A549 (cell line): Measurements from ENCODE around the gene LNX2. TPM values are rescaled to one million over a fixed set of nuclear protein-coding genes. Genes with fewer than 3 reads are reported as not detected.

Source experiments
- ATAC-seq, 2 experiments: fragments of 200-7000 bp in 1 of 2; fragments of >200 bp in 1 of 2; cut with Nextera tagmentation in 1 of 2; cut with Tn5 transposase in 1 of 2; 3 replicates each; pipeline versions ENCODE4 v1.8.0 to v1.9.1; 2018 to 2020; ENCODE audit warnings: mild to moderate bottlenecking in 1 of 2, moderate library complexity in 1 of 2
- CTCF ChIA-PET: fragments of 300-600 bp; sonication (Branson Sonifier 250); formaldehyde crosslinking; extraction: SDS; loops from one replicate; lab custom pipeline; 2021; ENCODE audit warnings: antibody characterized with exemption, inconsistent platforms; lab: Yijun Ruan, JAX
- POLR2A ChIA-PET: fragments of 350-600 bp; formaldehyde crosslinking; extraction: SDS; loops from one replicate; lab custom pipeline; 2021; ENCODE audit warnings: antibody characterized with exemption, inconsistent platforms; lab: Yijun Ruan, JAX
- DNase-seq, 2 experiments: peaks; one replicate each; pipeline versions ENCODE4 v3.0.0 to v3.0.0-alpha.2; 2011 to 2016; ENCODE audit warnings: low read depth in 1 of 2, low spot score in 1 of 2
- FAIRE-seq: peaks from 2 replicates; lab custom pipeline; 2011; peaks lifted over from hg19 to GRCh38; lab: Jason Lieb, UNC
- H3K27ac ChIP-seq, 2 experiments: fragments of >200 bp; sonication (Bioruptor Twin); formaldehyde crosslinking; 3 replicates each; pipeline ENCODE4 v1.5.1; 2016 to 2017
- H3K4me1 ChIP-seq: fragments of >200 bp; sonication (Bioruptor Twin); formaldehyde crosslinking; 3 replicates; pipeline ENCODE4 v1.6.1; 2016
- H3K4me2 ChIP-seq: fragments of >200 bp; sonication (Bioruptor Twin); formaldehyde crosslinking; 3 replicates; pipeline ENCODE4 v1.6.1; 2016
- H3K4me3 ChIP-seq: fragments of >200 bp; sonication (Bioruptor Twin); formaldehyde crosslinking; 3 replicates; pipeline ENCODE4 v1.5.1; 2016
- H3K9me3 ChIP-seq: fragments of >200 bp; sonication (Bioruptor Twin); formaldehyde crosslinking; 3 replicates; pipeline ENCODE4 v1.6.1; 2016
- CBX2 ChIP-seq: fragments of 200-600 bp; sonication (generic); IDR thresholded peaks from 2 replicates; pipeline ENCODE4 v1.6.1; 2016; ENCODE audit warnings: low read depth, mild to moderate bottlenecking, borderline replicate concordance
- CEBPB ChIP-seq, 2 experiments: fragments of >200 bp in 1 of 2; sonication (Bioruptor Twin) in 1 of 2; formaldehyde crosslinking in 1 of 2; IDR thresholded peaks; 2 replicates each; pipeline ENCODE4 v1.6.1; 2012 to 2016
- CHD2 ChIP-seq: fragments of 150-350 bp; IDR thresholded peaks from 2 replicates; pipeline ENCODE4 v1.6.1; 2014; ENCODE audit warnings: low read length; ENCODE audit not compliant: partially characterized antibody
- EHF ChIP-seq: fragments of 250-450 bp; sonication (Bioruptor Pico); IDR thresholded peaks from 2 replicates; pipeline ENCODE4 v1.5.0; 2020; ENCODE audit warnings: mild to moderate bottlenecking
- EHMT2 ChIP-seq: fragments of 200-600 bp; sonication (generic); IDR thresholded peaks from 2 replicates; pipeline ENCODE4 v1.6.1; 2016; ENCODE audit warnings: antibody characterized with exemption, low read depth, mild to moderate bottlenecking, moderate library complexity
- EP300 ChIP-seq, 2 experiments: fragments of >200 bp; sonication (Bioruptor Twin); formaldehyde crosslinking; IDR thresholded peaks; 2 replicates in 1 of 2; 3 replicates in 1 of 2; pipeline ENCODE4 v1.6.1; 2016 to 2017
- HDAC2 ChIP-seq: fragments of 200-600 bp; sonication (generic); IDR thresholded peaks from 2 replicates; pipeline ENCODE4 v1.6.1; 2016
- HOXA7 ChIP-seq: fragments of 250-450 bp; sonication (Bioruptor Pico); IDR thresholded peaks from 2 replicates; pipeline ENCODE4 v1.5.0; 2020; ENCODE audit warnings: mild to moderate bottlenecking, moderate library complexity
- JUN ChIP-seq, 2 experiments: fragments of >200 bp; sonication (Bioruptor Twin); formaldehyde crosslinking; IDR thresholded peaks; 2 replicates in 1 of 2; 3 replicates in 1 of 2; pipeline ENCODE4 v1.6.1; 2016 to 2017
- PHF8 ChIP-seq: fragments of 200-600 bp; sonication (generic); IDR thresholded peaks from 2 replicates; pipeline ENCODE4 v1.6.1; 2016; ENCODE audit warnings: low read depth, mild to moderate bottlenecking, antibody characterized with exemption, moderate library complexity, borderline replicate concordance
- SMC3 ChIP-seq: fragments of >200 bp; sonication (Bioruptor Twin); formaldehyde crosslinking; IDR thresholded peaks from 3 replicates; pipeline ENCODE4 v1.6.1; 2018; ENCODE audit warnings: inconsistent platforms
- ZNF302 ChIP-seq: fragments of 250-450 bp; sonication (Bioruptor Pico); IDR thresholded peaks from 2 replicates; pipeline ENCODE4 v1.9.0; 2021; ENCODE audit warnings: inconsistent platforms, mild to moderate bottlenecking, moderate library complexity
- WGBS: methylation state at CpG from one replicate; pipeline ENCODE4 v1.1.6; 2017; ENCODE audit errors: missing lambda C conversion rate; 5-methylcytosine and 5-hydroxymethylcytosine counted together
- polyA plus RNA-seq, 4 experiments: library from polyadenylated mRNA; depleted of rRNA in 3 of 4; stranded (reverse); fragments of >200 nt; fragmentation: RNase III in 1 of 4; extraction: RNeasy Plus Mini Kit Qiagen cat#74134 plus additional on column Dnase treatment in 1 of 4; gene quantifications; 2 replicates in 3 of 4; 3 replicates in 1 of 4; pipeline ENCODE4 v1.2.3, GENCODE V29; 2011 to 2017
- TF ChIP-seq, protein P1 (sequence below): fragments of 150-350 bp; IDR thresholded peaks from 2 replicates; pipeline ENCODE4 v1.6.1; 2014; ENCODE audit warnings: low read depth, mild to moderate bottlenecking, low read length
- TF ChIP-seq, protein P2 (sequence below): fragments of 450-650 bp; IDR thresholded peaks from 2 replicates; pipeline ENCODE4 v1.6.1; 2014; ENCODE audit warnings: antibody characterized with exemption
- TF ChIP-seq, protein P3 (sequence below): IDR thresholded peaks from 2 replicates; pipeline ENCODE4 v1.6.1; 2012
- TF ChIP-seq, protein P4 (sequence below): fragments of >200 bp; sonication (Bioruptor Twin); formaldehyde crosslinking; IDR thresholded peaks from 2 replicates; pipeline ENCODE4 v1.6.1; 2016

LNX2 gene
- polyA plus RNA-seq, 2 of the 4 experiments (the other 2 are of a cell fraction): 3.3 to 6.3 TPM

DNA sequence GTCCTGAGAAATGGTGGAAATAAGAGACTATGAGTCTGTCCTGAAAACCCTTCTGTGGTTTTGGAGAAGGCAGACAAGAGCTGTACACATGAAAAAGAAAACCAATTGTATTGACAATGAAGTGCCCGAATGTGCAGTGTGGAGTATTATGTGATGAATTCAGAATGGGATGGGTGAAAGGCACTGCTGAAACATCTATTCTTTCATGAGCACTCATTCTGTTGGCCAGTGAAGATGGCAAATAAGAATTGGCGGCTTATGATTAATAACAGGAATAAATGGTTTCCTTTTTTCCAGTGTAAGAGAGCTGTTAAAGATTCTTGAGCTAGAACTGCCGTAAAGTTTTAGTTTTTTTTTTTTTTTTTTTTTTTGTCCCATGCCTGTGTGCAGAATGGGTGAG, 7.1 kb upstream of the LNX2 start:
- Histone ChIP-seq H3K9me3 (no peaks in the 10 kb centered on the region), H3K4me2 (no peak overlapping the region), H3K4me1 (peaks cover 12% of the 10 kb centered on the region), H3K27ac (no peak overlapping the region), H3K4me3 (no peak overlapping the region)
- no peak for TF ChIP-seq ZNF302 (CRISPR knock-in tag)
- no peak for TF ChIP-seq JUN (IDR thresholded peaks at IDR 0.05)
- TF ChIP-seq CEBPB (IDR thresholded peaks at IDR 0.05): no peak
- TF ChIP-seq HOXA7 (CRISPR knock-in tag): no peak
- no peak for TF ChIP-seq EP300 (IDR thresholded peaks at IDR 0.05)
- no peak for TF ChIP-seq EHF (CRISPR knock-in tag)
- ATAC-seq (no peak), FAIRE-seq (no peak), DNase-seq (no peak)
- ChIA-PET POLR2A (no interaction called here), CTCF (interaction anchor here (0.6 kb wide), 1 partner anchor 191 kb away, joined by 4 read pairs; no protein-coding TSS in a partner anchor)
- WGBS: 89% methylated on average over 3 of the region's 3 CpGs

DNA sequence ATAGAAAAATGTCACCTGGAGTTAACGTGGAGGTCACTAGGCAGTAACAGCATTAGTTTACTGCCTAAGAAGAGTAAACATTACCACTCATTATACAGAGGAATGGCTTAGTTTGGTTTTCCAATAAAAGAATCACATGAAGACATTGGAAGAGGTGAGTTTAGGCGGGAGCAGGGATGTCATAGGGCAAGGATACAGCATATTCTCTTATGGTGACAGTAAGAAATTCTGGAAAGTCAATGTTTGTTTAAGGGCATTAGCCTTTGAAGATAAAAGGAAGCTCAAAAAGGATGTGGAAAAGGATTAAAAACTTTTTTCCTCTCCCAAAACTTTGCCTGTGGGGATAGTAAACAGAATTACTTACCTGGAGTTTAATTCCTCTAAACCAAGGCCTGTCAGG, 5.5 kb upstream of the LNX2 start:
- POLR2A ChIA-PET: no interaction called here
- CTCF ChIA-PET: no interaction called here
- 84% methylated on average over 2 of the region's 2 CpGs for WGBS
- H3K4me2 ChIP-seq: no peak overlapping the region
- H3K9me3 ChIP-seq: no peaks in the 10 kb centered on the region
- TF ChIP-seq CHD2: no peak
- FAIRE-seq: no peak
- ATAC-seq: no peak
- no peak overlapping the region for H3K4me3 ChIP-seq
- DNase-seq: no peak
- H3K4me1 ChIP-seq: peaks cover 12% of the 10 kb centered on the region
- H3K27ac ChIP-seq: no peak overlapping the region

DNA sequence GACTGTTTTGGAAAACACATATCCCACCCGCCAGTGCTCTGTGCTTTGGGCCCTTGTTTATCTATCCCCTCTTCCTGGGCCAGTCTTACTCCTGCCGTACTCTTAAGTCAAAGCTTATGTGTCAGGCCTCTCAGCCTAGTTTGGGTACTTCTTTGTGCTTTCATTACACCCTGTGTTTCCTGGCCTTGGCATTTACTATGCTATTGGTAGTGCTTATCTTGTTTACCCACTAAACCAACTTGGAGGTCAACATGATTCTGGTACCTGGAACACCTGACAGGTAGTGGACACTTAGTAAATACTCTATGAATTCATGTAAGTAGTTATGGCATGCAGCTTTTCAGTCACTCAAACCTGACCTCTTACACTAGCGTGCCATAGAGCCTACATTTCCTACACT, 3.7 kb upstream of the LNX2 start:
- Histone ChIP-seq H3K9me3 (no peaks in the 10 kb centered on the region), H3K27ac (no peak overlapping the region), H3K4me1 (peaks cover 16% of the 10 kb centered on the region), H3K4me2 (peak overlapping the region; percentile 74; the same call in 2 of the 3 replicates), H3K4me3 (no peak overlapping the region)
- FAIRE-seq: no peak
- CTCF ChIA-PET: no interaction called here
- POLR2A ChIA-PET: no interaction called here
- WGBS: 92% methylated on average over 3 of the region's 3 CpGs
- no peak for TF ChIP-seq ZNF302 (CRISPR knock-in tag)
- TF ChIP-seq PHF8: no peak
- no peak for TF ChIP-seq HDAC2
- no peak for TF ChIP-seq EHMT2
- DNase-seq: no peak
- no peak for ATAC-seq

DNA sequence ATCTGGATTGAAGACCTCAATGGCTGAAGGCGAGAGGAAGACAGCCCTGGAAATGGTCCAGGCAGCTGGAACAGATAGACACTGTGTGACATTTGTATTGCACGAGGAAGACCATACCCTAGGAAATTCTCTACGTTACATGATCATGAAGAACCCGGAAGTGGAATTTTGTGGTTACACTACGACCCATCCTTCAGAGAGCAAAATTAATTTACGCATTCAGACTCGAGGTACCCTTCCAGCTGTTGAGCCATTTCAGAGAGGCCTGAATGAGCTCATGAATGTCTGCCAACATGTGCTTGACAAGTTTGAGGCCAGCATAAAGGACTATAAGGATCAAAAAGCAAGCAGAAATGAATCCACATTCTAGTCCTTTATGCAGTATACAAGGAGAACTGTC, 2.6 kb upstream of the LNX2 start:
- 93% methylated on average over 7 of the region's 7 CpGs for WGBS
- Histone ChIP-seq H3K27ac (peak overlapping the region in 1 of 2 experiments; percentile 97; a peak in 2 of 6 replicates), H3K4me1 (peaks cover 20% of the 10 kb centered on the region), H3K4me2 (peak overlapping the region; percentile 74), H3K9me3 (no peaks in the 10 kb centered on the region), H3K4me3 (peak overlapping the region; percentile 83)
- TF ChIP-seq, protein P1, sequence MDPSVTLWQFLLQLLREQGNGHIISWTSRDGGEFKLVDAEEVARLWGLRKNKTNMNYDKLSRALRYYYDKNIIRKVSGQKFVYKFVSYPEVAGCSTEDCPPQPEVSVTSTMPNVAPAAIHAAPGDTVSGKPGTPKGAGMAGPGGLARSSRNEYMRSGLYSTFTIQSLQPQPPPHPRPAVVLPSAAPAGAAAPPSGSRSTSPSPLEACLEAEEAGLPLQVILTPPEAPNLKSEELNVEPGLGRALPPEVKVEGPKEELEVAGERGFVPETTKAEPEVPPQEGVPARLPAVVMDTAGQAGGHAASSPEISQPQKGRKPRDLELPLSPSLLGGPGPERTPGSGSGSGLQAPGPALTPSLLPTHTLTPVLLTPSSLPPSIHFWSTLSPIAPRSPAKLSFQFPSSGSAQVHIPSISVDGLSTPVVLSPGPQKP: no peak
- TF ChIP-seq SMC3 (no peak), EP300 (IDR thresholded peaks at IDR 0.05) (no peak)
- TF ChIP-seq, protein P2, sequence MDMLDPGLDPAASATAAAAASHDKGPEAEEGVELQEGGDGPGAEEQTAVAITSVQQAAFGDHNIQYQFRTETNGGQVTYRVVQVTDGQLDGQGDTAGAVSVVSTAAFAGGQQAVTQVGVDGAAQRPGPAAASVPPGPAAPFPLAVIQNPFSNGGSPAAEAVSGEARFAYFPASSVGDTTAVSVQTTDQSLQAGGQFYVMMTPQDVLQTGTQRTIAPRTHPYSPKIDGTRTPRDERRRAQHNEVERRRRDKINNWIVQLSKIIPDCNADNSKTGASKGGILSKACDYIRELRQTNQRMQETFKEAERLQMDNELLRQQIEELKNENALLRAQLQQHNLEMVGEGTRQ: no peak
- ATAC-seq: no peak
- no peak for DNase-seq
- CTCF ChIA-PET: interaction anchor here (0.7 to 2.5 kb wide), 4 partner anchors 10 to 203 kb away, joined by 3 to 8 read pairs (median 4); no protein-coding TSS in a partner anchor
- FAIRE-seq: no peak
- POLR2A ChIA-PET: no interaction called here

DNA sequence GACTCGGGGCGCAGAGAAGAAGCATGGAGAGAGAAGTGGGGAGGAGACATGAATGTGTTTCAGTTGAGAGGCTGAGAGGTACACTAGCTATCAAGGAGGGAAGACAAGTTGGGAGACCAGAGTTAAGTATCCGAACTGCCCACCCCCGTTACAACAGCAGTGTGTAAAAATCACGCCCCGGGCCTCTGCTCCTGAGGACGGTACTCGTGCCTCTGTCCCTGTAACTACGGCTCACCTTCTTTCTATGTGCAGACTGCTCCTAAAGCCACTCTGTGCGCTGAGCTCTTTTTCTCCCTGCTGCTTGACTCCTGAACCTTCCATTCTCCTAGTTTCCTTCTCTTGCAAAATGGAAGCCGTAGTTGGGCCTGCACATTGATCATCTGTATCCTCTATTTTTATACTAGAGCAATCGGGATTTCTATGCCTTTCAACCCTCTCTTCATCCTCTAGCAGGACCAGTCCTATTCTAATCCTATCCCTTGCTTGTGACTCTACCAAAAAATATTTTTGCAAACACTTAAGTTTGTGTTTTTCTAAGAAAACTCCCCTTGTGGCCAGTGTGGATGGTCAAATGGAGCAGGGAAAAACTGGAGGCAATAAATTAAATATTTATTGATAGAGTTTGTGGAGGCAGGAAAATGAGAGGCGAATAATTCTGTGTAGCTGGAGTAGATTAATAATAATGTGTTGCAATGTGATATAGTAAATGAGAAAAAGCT, 1.9 kb upstream of the LNX2 start:
- WGBS: 3% methylated on average over 13 of the region's 13 CpGs
- H3K4me3 ChIP-seq: peak overlapping the region; percentile 83
- POLR2A ChIA-PET: no interaction called here
- peak overlapping the region; percentile 74 for H3K4me2 ChIP-seq
- CTCF ChIA-PET: interaction anchor here (0.7 to 2.5 kb wide), 4 partner anchors 11 to 204 kb away, joined by 3 to 8 read pairs (median 4); no protein-coding TSS in a partner anchor
- FAIRE-seq: no peak
- H3K27ac ChIP-seq: peak overlapping the region; percentile 84 to 97
- DNase-seq: peak in 1 of 2 experiments; percentile 20
- TF ChIP-seq, protein P3, sequence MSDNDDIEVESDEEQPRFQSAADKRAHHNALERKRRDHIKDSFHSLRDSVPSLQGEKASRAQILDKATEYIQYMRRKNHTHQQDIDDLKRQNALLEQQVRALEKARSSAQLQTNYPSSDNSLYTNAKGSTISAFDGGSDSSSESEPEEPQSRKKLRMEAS: 0 out of 2 replicates have a peak, but pooled peaks have one; percentile 19
- no peak for TF ChIP-seq CBX2
- TF ChIP-seq, protein P4, sequence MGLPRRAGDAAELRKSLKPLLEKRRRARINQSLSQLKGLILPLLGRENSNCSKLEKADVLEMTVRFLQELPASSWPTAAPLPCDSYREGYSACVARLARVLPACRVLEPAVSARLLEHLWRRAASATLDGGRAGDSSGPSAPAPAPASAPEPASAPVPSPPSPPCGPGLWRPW: no peak
- peak; percentile 1; the same call in 1 of the 2 replicates for TF ChIP-seq PHF8
- no peaks in the 10 kb centered on the region for H3K9me3 ChIP-seq
- ATAC-seq: no peak
- H3K4me1 ChIP-seq: peaks cover 20% of the 10 kb centered on the region
